Breast epithelium (tissue), 3 donors: ENCODE results near the gene DBNDD1.

Source experiments
- POLR2A ChIP-seq: fragments of 450-650 bp; IDR thresholded peaks from one replicate; pipeline ENCODE4 v1.6.1; 2016; ENCODE audit warnings: antibody characterized with exemption, mild to moderate bottlenecking, moderate library complexity
- TF ChIP-seq, protein P1 (sequence below), 3 donors: fragments of 450-650 bp; IDR thresholded peaks; one replicate each; pipeline ENCODE4 v1.5.1; 2016 to 2017; ENCODE audit warnings: antibody characterized with exemption in 3 of 3, mild to moderate bottlenecking in 3 of 3, moderate library complexity in 3 of 3

DNA sequence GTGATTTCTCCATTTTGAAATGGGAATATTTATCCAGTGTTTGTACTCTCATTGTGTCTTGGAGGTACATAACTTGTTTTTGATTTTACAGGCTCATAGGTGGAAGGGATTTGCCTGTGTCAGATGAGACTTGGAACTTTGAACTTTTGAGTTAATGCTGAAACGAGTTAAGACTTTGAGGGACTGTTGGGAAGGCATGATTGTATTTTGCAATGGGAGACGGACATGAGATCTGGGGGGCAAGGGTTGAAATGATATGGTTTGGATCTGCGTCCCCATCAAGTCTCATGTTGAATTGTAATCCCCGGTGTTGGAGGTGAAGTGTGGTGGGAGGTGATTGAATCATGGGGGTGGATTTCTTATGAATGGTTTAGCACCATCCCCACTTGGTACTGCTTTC is 36.1 kb upstream of the DBNDD1 start:
- TF ChIP-seq POLR2A: no peak
- TF ChIP-seq, protein P1, sequence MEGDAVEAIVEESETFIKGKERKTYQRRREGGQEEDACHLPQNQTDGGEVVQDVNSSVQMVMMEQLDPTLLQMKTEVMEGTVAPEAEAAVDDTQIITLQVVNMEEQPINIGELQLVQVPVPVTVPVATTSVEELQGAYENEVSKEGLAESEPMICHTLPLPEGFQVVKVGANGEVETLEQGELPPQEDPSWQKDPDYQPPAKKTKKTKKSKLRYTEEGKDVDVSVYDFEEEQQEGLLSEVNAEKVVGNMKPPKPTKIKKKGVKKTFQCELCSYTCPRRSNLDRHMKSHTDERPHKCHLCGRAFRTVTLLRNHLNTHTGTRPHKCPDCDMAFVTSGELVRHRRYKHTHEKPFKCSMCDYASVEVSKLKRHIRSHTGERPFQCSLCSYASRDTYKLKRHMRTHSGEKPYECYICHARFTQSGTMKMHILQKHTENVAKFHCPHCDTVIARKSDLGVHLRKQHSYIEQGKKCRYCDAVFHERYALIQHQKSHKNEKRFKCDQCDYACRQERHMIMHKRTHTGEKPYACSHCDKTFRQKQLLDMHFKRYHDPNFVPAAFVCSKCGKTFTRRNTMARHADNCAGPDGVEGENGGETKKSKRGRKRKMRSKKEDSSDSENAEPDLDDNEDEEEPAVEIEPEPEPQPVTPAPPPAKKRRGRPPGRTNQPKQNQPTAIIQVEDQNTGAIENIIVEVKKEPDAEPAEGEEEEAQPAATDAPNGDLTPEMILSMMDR (IDR thresholded peaks at IDR 0.05): no peak
